ENCODE measurements around the gene ZBTB24. TPM values are rescaled to one million over a fixed set of nuclear protein-coding genes. Genes with fewer than 3 reads are reported as not detected.
"Not testable (repeated sequence)": the region's sequence is repeated elsewhere in the genome, so short reads cannot be mapped to it uniquely, and the experiment has no call there.

The ZBTB24 gene
- total and polyA plus RNA-seq, 2 experiments from 2014 or later: 3.3 to 7.6 TPM

DNA sequence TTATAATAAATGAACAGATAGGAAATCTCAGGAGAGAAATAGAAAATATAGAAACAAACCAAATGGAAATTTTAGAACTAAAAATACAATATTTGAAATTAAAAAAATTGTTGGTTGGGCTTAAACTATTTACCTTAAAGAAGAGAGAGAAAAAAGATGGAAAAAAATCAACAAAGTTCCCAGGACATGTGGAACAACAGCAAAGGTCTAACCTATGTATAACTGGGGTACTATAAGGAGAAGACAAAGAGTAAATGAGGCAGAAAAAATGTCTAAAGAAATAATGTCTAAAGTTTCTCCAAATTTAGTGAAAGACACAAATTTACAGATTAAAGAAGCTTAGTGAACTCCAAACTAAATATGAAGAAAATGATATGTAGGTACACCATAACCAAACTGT, 41.1 kb upstream of the ZBTB24 start:
- no peak for TF ChIP-seq EZH2 (IDR thresholded peaks at IDR 0.05; ENCODE audit: insufficient read depth, poor library complexity, severe bottlenecking)
- no peak for TF ChIP-seq EZH2phosphoT487 (IDR thresholded peaks at IDR 0.05; ENCODE audit: insufficient read depth, low read depth)
- no peak for DNase-seq
- Histone ChIP-seq H3F3A (ENCODE audit: insufficient read depth) (peaks cover 8% of the 10 kb centered on the region), H3K4me1 (ENCODE audit: insufficient read depth) (peaks cover 11% of the 10 kb centered on the region), H3K27me3 (replicated peaks; ENCODE audit: insufficient read depth) (no peaks in the 10 kb centered on the region), H3K4me3 (no peak overlapping the region), H3K9me3 (ENCODE audit: low read depth) (no peaks in the 10 kb centered on the region), H3K36me3 (ENCODE audit: low read depth) (no peaks in the 10 kb centered on the region), H4K20me1 (ENCODE audit: insufficient read depth) (no peaks in the 10 kb centered on the region), H3K9ac (no peak overlapping the region), H3K9me2 (ENCODE audit: insufficient read depth) (no peaks in the 10 kb centered on the region), H3K79me2 (ENCODE audit: insufficient read depth) (no peaks in the 10 kb centered on the region), H3K4me2 (ENCODE audit: unreplicated experiment) (peak overlapping the region; percentile 34), H3K27ac (0 out of 2 replicates have a peak overlapping the region, but pooled peaks have one; percentile 12), H2AFZ (no peak overlapping the region)
- in situ Hi-C loops (cut with MboI): loop anchor here (10.0 kb wide), 3 partner anchors 171 to 871 kb away; partner anchors contain the start of genes AK9 and FIG4

DNA sequence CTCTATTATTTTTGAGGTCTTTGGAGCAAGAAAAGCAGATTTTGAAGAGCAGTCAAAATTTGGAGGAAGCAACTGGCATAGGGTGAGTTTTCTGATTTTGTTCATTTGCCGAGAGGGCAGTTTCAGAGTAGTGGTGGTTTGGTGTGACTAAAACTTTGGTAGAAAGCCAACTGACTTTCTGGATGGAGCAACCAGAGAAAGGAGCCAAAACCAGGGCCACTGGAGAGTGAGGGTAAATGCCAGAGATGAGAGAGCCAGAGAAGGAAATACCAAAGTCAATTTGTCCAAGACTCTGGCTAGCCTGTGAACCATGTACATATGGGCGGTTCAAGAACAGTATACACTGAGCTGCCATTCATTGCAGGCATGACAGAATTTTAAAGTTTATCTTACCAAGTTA, 40.5 kb upstream of the ZBTB24 start:
- H3K27me3 ChIP-seq (replicated peaks; ENCODE audit: insufficient read depth): no peaks in the 10 kb centered on the region
- WGBS, 2 experiments (ENCODE audit: low coverage in 1 of 2, low lambda C conversion rate in 2 of 2, missing lambda C conversion rate in 2 of 2): 37 to 41% methylated on average over 2 of the region's 2 CpGs
- H3K9me2 ChIP-seq (ENCODE audit: insufficient read depth): no peaks in the 10 kb centered on the region
- H3F3A ChIP-seq (ENCODE audit: insufficient read depth): peaks cover 8% of the 10 kb centered on the region
- H3K4me1 ChIP-seq (ENCODE audit: insufficient read depth): peaks cover 11% of the 10 kb centered on the region
- peak overlapping the region; percentile 34 for H3K4me2 ChIP-seq (ENCODE audit: unreplicated experiment)
- no peaks in the 10 kb centered on the region for H3K79me2 ChIP-seq (ENCODE audit: insufficient read depth)
- TF ChIP-seq EZH2 (IDR thresholded peaks at IDR 0.05; ENCODE audit: insufficient read depth, poor library complexity, severe bottlenecking) (no peak), EZH2phosphoT487 (IDR thresholded peaks at IDR 0.05; ENCODE audit: insufficient read depth, low read depth) (no peak)
- H2AFZ ChIP-seq: 0 out of 2 replicates have a peak overlapping the region, but pooled peaks have one; percentile 19
- DNase-seq: peak; percentile 92
- no peak overlapping the region for H3K4me3 ChIP-seq
- H3K9ac ChIP-seq: no peak overlapping the region
- no peaks in the 10 kb centered on the region for H3K36me3 ChIP-seq (ENCODE audit: low read depth)
- peak overlapping the region; percentile 12; the same call in 1 of the 2 replicates for H3K27ac ChIP-seq
- no peaks in the 10 kb centered on the region for H4K20me1 ChIP-seq (ENCODE audit: insufficient read depth)
- no peaks in the 10 kb centered on the region for H3K9me3 ChIP-seq (ENCODE audit: low read depth)
- in situ Hi-C loops (cut with MboI): loop anchor here (10.0 kb wide), 3 partner anchors 171 to 871 kb away; partner anchors contain the start of genes AK9 and FIG4

- in situ Hi-C loops (cut with MboI): loop anchor here (10.0 kb wide), 3 partner anchors 174 to 874 kb away; partner anchors contain the start of genes AK9 and FIG4
- H2AFZ ChIP-seq: no peak overlapping the region
Observed at GRCh38 chr6:109521080-109521479, 38.1 kb upstream of the ZBTB24 start.

GRCh38 chr6:109519647-109520046, 36.6 kb upstream of the ZBTB24 start:
- not testable (repeated sequence) for H2AFZ ChIP-seq; H3K79me2 ChIP-seq (ENCODE audit: insufficient read depth); H3K27ac ChIP-seq; H4K20me1 ChIP-seq (ENCODE audit: insufficient read depth); H3K4me2 ChIP-seq (ENCODE audit: unreplicated experiment); H3K27me3 ChIP-seq (replicated peaks; ENCODE audit: insufficient read depth); H3K9me2 ChIP-seq (ENCODE audit: insufficient read depth); H3K36me3 ChIP-seq (ENCODE audit: low read depth); H3K9me3 ChIP-seq (ENCODE audit: low read depth); H3F3A ChIP-seq (ENCODE audit: insufficient read depth); DNase-seq; H3K4me3 ChIP-seq; H3K9ac ChIP-seq
- in situ Hi-C loops (cut with MboI): loop anchor here (10.0 kb wide), 3 partner anchors 175 to 875 kb away; partner anchors contain the start of genes AK9 and FIG4
- H3K4me1 ChIP-seq (ENCODE audit: insufficient read depth): peaks cover 21% of the 10 kb centered on the region

More at GRCh38 chr6:109521080-109521479, 38.1 kb upstream of the ZBTB24 start:
- peaks cover 8% of the 10 kb centered on the region for H3F3A ChIP-seq (ENCODE audit: insufficient read depth)
- H3K36me3 ChIP-seq (ENCODE audit: low read depth): no peaks in the 10 kb centered on the region
- H3K4me2 ChIP-seq (ENCODE audit: unreplicated experiment): no peak overlapping the region
- WGBS, 2 experiments (ENCODE audit: low coverage in 1 of 2, low lambda C conversion rate in 2 of 2, missing lambda C conversion rate in 2 of 2): 74 to 77% methylated on average over 3 of the region's 3 CpGs
- no peak overlapping the region for H3K4me3 ChIP-seq
- no peaks in the 10 kb centered on the region for H3K9me2 ChIP-seq (ENCODE audit: insufficient read depth)
- H3K4me1 ChIP-seq (ENCODE audit: insufficient read depth): peaks cover 16% of the 10 kb centered on the region
- no peaks in the 10 kb centered on the region for H3K9me3 ChIP-seq (ENCODE audit: low read depth)
- no peaks in the 10 kb centered on the region for H4K20me1 ChIP-seq (ENCODE audit: insufficient read depth)
- DNase-seq: no peak
- H3K27ac ChIP-seq: no peak overlapping the region
- TF ChIP-seq EZH2 (IDR thresholded peaks at IDR 0.05; ENCODE audit: insufficient read depth, poor library complexity, severe bottlenecking) (no peak), EZH2phosphoT487 (IDR thresholded peaks at IDR 0.05; ENCODE audit: insufficient read depth, low read depth) (no peak)
- H3K27me3 ChIP-seq (replicated peaks; ENCODE audit: insufficient read depth): no peaks in the 10 kb centered on the region
- no peaks in the 10 kb centered on the region for H3K79me2 ChIP-seq (ENCODE audit: insufficient read depth)
- H3K9ac ChIP-seq: no peak overlapping the region

DNA sequence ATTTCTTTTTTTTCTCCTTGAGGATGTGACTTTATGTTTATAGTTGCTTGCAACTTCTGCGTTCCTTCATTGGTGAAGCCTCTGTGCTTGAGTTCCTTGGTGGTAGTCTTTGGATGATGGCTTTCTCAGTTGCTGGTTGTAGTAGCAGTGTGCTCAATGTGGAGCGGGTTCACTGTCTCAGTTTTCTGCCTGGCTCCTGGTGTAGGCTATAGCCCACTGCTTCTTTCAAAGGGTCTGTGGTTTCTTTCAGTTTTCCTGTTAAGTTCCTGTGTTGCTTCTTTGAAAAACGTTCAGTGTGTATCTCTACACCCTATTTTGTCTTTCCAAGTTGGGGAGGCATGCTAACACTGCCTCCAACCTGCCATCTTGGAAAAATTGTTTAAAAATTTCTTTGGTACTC, 33.9 kb upstream of the ZBTB24 start:
- no peaks in the 10 kb centered on the region for H4K20me1 ChIP-seq (ENCODE audit: insufficient read depth)
- in situ Hi-C loops (cut with MboI): no loop called here
- 46 to 64% methylated on average over 3 of the region's 3 CpGs for WGBS, 2 experiments (ENCODE audit: low coverage in 1 of 2, low lambda C conversion rate in 2 of 2, missing lambda C conversion rate in 2 of 2)

More for the DNA sequence above, 33.9 kb upstream of the ZBTB24 start:
- Histone ChIP-seq H2AFZ (no peak overlapping the region), H3K4me2 (ENCODE audit: unreplicated experiment) (no peak overlapping the region), H3K4me3 (no peak overlapping the region), H3K9ac (no peak overlapping the region), H3K9me3 (ENCODE audit: low read depth) (no peaks in the 10 kb centered on the region), H3K4me1 (ENCODE audit: insufficient read depth) (peaks cover 20% of the 10 kb centered on the region), H3K79me2 (ENCODE audit: insufficient read depth) (no peaks in the 10 kb centered on the region), H3K36me3 (ENCODE audit: low read depth) (no peaks in the 10 kb centered on the region), H3K27me3 (replicated peaks; ENCODE audit: insufficient read depth) (no peaks in the 10 kb centered on the region), H3F3A (ENCODE audit: insufficient read depth) (peaks cover 5% of the 10 kb centered on the region; the same call in 1 of the 2 replicates), H3K9me2 (ENCODE audit: insufficient read depth) (no peaks in the 10 kb centered on the region), H3K27ac (no peak overlapping the region)
- TF ChIP-seq EZH2phosphoT487 (IDR thresholded peaks at IDR 0.05; ENCODE audit: insufficient read depth, low read depth) (no peak), EZH2 (IDR thresholded peaks at IDR 0.05; ENCODE audit: insufficient read depth, poor library complexity, severe bottlenecking) (no peak)
- DNase-seq: no peak
